ENCODE measurements around the gene BMP2K.

BMP2K gene

DNA sequence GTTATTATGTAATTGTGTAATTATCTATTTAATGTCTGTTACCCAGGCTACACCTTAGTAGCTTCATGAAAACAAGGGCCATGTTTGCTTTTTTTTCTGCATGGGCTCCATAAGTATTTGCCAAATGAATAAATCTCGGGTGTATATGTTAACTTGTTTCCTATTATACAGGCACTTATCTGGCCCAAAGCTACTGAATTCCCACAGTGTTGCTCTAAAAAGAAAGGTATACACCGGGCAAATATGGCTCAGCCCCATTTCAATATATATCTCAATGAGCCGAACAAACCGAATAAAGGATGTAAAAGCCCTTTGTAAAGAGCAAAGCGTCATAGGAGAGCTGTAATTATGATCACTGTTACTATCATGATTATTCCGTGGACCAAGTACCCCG is 162.3 kb downstream of the BMP2K start:
- peak in 1 of 2 donors; percentile 24 for DNase-seq

GRCh38 chr4:78938868-78939666 is 162.9 kb downstream of the BMP2K start, which contains the start of gene PAQR3:
TSS of gene PAQR3 (minus strand) at chr4:78939438. CDS start at chr4:78939224, 214 bp downstream.
- peak; percentile 82 to 86 for DNase-seq

GRCh38 chr4:78939667-78940008 is 163.5 kb downstream of the BMP2K start:
- DNase-seq, result no peak

GRCh38 chr4:78940752-78941151 is 164.6 kb downstream of the BMP2K start:
- no peak for DNase-seq

DNA sequence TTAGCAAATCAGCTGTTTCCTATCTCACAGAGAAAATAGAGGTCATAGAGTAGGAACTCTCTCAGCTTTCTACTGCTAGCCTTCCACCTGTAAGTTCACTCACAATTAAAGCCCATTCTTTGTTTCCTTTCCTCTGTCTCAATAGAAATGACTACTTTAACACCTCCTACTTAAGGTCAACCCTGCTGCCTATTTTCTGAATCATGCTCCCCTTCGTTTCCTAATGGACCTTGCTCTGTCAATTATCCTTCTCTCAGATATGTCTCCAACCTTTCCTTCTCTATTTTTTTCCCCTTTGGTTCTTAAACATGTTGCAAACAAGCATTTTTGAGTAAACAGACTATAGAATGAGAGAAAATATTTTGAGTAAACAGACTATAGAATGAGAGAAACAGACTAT is 168.2 kb downstream of the BMP2K start:
- no peak for DNase-seq

DNA sequence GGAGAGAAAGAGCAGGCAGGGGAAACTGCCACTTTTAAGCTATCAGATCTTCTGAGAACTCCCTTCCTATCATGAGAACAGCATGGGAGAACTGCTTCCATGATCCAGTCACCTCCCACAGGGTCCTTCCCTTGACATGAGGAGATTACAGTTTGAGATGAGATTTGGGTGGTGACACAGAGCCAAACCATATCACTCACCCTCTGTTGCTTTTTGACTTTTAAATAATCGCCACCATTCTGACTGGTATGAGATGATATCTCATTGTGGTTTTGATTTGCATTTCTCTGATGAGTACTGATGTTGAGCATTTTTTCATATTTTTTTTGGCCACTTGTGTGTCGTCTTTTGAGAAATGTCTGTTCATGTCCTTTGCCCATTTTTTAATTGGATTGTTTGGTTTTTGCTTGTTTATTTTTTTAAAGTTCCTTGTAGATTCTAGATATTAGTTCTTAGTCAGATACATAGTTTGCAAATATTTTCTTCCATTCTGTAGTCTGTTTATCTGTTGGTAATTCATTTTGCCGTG is 169.6 kb downstream of the BMP2K start:
- no peak for DNase-seq

- DNase-seq, result no peak
These were observed 173.6 kb downstream of the BMP2K start for GRCh38 chr4:78949735-78950134.

DNA sequence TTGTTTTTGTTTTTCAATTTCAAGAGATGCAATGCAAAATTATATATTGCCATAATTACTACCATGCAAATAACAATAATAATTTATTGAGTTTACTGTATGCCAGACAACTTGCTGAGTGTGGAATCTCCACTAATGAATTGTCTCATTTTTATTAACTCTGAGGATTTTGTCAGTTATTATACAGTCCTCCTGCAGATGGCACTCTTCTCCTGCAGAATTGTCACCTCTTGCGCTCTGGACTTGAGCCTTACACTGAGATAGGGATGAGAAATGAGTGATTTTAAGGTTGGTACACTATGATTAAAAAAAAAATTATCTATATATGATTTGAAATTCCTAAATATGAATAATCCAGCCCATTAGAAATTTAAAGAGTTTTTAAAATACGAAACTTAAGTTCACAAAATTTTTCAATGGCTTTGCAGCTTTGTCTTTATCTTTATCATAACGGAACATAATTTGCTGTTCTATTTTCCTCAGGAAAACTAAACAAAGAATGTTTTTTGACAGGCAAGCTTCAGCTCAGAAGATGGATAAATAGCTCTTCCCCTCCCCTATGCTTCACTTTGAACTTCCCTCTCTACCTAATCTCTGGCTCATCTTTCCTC is 175.8 kb downstream of the BMP2K start:
- DNase-seq, result peak in 1 of 2 donors; percentile 62

GRCh38 chr4:78953231-78953630 is 177.1 kb downstream of the BMP2K start:
- DNase-seq, result no peak

DNA sequence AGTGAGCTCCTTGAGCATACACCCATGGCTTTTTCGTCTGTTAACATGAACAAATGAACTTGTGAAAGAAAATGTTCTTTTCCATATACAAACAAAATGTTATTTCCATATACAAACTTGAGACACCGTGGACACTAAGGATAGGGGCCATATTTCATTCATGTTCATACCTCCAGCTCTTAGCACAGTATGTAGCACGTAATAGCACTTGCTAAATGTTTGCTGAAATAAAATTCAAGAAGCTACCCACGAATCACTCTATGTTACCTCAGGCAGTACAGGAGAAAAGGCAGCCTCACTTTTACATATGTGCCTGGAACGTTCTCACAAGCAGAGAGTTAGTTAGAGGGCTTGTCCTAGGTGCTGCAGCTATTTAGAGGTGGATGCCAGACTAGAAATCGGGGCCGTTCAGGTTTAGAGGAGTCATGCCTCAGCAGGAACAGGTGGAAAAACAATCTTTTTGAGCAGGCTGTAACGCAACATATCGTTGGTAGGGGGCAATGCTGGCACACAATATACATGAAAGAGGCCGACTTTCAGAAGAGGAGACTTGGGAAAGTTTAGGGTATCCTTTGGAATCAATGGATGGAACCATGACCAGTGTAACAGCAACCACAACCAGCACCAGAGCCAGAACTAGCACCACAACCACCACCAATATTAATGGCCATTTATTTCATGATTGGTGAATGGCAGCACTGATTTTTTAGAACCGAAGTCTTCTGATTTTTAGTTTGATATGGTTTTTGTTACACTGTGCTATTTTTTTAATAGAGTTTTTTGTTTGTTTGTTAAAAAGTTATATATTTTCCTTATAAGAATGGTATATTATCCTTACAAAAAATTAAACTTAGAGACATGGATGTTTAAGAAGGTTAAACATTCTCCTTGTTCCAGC is 177.9 kb downstream of the BMP2K start:
- DNase-seq, result no peak

GRCh38 chr4:78956975-78957374 is 180.8 kb downstream of the BMP2K start:
- DNase-seq, result no peak

DNA sequence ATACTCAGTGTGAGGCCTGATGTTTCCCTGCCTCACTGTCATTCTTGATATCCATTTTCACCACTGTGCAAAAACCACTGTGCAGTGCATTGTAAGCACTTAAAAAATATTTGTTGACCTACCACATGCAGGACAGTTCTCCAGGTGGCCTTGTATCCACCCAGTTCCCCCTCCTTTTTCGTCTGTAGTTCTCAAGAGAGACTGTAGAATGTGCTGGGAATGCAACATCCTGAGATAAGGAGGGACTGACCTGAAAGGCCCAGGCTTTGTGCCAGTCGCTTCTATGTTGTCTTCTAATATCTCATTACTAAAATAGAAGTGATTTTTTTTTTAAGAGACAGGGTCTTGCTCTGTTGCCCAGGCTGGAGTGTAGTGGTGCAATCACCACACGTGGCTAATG is 184.8 kb downstream of the BMP2K start:
- DNase-seq, result no peak

All from CD4-positive, alpha-beta T cell treated with Interferon alpha-2 for 1 hour (primary cell).